ENCODE data around the gene AP4B1. TPM values are rescaled to one million over a fixed set of nuclear protein-coding genes. Genes with fewer than 3 reads are reported as not detected.
"Not testable (repeated sequence)": the region's sequence is repeated elsewhere in the genome, so short reads cannot be mapped to it uniquely, and the experiment has no call there.

Gene AP4B1
- polyA plus RNA-seq, 1 donor from 2014 or later = 178 TPM

DNA sequence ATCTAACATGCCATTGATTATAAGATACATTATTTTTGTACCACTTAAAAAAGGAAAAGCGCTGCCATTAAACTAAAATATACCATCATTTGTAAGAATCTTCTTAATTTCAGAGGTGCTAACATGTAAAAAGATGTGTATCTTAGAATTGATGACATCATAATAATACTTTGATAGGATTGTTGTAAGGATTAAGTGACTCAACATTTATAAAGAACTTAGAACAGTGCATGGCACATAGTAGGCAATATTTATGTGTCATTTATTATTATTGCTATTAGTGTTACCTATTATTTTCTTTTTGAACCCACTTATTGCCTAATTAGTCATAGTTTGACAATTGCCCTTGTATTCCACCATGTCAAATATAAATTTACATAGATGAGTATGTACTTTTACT, 46.3 kb upstream of the AP4B1 start:
- Histone ChIP-seq H3K9me3 (ENCODE audit: low read length) (no peaks in the 10 kb centered on the region), H3K27me3 (ENCODE audit: insufficient read depth, low read depth, low read length) (no peaks in the 10 kb centered on the region), H3K27ac (ENCODE audit: low read length) (no peak overlapping the region), H3K9me2 (ENCODE audit: insufficient read depth, low read length) (no peaks in the 10 kb centered on the region), H3K79me2 (replicated peaks; ENCODE audit: insufficient read depth, low read length) (no peaks in the 10 kb centered on the region), H2AFZ (ENCODE audit: low read depth, low read length) (no peak overlapping the region), H3K36me3 (ENCODE audit: insufficient read depth, low read length) (peaks cover 4% of the 10 kb centered on the region), H3F3A (ENCODE audit: insufficient read depth, low read length, poor library complexity, severe bottlenecking) (no peaks in the 10 kb centered on the region), H3K9ac (ENCODE audit: low read length) (no peak overlapping the region), H3K4me3 (ENCODE audit: low read length) (no peak overlapping the region), H3K4me2 (ENCODE audit: low read length) (no peak overlapping the region), H4K20me1 (ENCODE audit: insufficient read depth) (no peaks in the 10 kb centered on the region)
- TF ChIP-seq, protein P1, sequence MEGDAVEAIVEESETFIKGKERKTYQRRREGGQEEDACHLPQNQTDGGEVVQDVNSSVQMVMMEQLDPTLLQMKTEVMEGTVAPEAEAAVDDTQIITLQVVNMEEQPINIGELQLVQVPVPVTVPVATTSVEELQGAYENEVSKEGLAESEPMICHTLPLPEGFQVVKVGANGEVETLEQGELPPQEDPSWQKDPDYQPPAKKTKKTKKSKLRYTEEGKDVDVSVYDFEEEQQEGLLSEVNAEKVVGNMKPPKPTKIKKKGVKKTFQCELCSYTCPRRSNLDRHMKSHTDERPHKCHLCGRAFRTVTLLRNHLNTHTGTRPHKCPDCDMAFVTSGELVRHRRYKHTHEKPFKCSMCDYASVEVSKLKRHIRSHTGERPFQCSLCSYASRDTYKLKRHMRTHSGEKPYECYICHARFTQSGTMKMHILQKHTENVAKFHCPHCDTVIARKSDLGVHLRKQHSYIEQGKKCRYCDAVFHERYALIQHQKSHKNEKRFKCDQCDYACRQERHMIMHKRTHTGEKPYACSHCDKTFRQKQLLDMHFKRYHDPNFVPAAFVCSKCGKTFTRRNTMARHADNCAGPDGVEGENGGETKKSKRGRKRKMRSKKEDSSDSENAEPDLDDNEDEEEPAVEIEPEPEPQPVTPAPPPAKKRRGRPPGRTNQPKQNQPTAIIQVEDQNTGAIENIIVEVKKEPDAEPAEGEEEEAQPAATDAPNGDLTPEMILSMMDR (IDR thresholded peaks at IDR 0.05; ENCODE audit: poor library complexity, severe bottlenecking) = no peak
- TF ChIP-seq EZH2 (IDR thresholded peaks at IDR 0.05; ENCODE audit: borderline replicate concordance, insufficient read depth, low read length, poor library complexity, severe bottlenecking) (no peak), TAF1 (IDR thresholded peaks at IDR 0.05; ENCODE audit: low read depth) (no peak), EP300 (conservative IDR thresholded peaks at IDR 0.05; ENCODE audit: poor library complexity, severe bottlenecking) (no peak), SMC3 (conservative IDR thresholded peaks at IDR 0.05; ENCODE audit: poor library complexity) (no peak), RAD21 (conservative IDR thresholded peaks at IDR 0.05) (no peak)
- TF ChIP-seq, protein P2, sequence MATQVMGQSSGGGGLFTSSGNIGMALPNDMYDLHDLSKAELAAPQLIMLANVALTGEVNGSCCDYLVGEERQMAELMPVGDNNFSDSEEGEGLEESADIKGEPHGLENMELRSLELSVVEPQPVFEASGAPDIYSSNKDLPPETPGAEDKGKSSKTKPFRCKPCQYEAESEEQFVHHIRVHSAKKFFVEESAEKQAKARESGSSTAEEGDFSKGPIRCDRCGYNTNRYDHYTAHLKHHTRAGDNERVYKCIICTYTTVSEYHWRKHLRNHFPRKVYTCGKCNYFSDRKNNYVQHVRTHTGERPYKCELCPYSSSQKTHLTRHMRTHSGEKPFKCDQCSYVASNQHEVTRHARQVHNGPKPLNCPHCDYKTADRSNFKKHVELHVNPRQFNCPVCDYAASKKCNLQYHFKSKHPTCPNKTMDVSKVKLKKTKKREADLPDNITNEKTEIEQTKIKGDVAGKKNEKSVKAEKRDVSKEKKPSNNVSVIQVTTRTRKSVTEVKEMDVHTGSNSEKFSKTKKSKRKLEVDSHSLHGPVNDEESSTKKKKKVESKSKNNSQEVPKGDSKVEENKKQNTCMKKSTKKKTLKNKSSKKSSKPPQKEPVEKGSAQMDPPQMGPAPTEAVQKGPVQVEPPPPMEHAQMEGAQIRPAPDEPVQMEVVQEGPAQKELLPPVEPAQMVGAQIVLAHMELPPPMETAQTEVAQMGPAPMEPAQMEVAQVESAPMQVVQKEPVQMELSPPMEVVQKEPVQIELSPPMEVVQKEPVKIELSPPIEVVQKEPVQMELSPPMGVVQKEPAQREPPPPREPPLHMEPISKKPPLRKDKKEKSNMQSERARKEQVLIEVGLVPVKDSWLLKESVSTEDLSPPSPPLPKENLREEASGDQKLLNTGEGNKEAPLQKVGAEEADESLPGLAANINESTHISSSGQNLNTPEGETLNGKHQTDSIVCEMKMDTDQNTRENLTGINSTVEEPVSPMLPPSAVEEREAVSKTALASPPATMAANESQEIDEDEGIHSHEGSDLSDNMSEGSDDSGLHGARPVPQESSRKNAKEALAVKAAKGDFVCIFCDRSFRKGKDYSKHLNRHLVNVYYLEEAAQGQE (IDR thresholded peaks at IDR 0.05; ENCODE audit: borderline replicate concordance) = no peak

DNA sequence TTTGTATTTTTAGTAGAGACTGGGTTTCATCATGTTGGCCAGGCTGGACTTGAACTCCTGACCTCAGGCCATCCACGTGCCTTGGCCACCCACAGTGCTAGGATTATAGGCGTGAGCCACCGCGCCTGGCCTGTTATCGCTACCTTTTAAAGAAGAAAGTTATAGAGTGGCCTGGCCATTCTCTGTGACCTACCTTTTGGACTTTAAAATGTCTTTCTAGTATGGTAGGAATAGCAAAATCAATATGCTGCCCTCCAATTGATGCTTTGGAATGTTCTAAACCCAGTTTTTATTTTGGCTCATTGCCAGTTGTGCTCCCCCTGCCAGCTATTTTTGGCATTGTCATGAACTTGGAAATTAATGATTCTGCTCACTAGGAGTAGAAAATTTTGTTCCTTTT, 44.4 kb upstream of the AP4B1 start:
- H3K9me2 ChIP-seq (ENCODE audit: insufficient read depth, low read length) = no peaks in the 10 kb centered on the region
- H3F3A ChIP-seq (ENCODE audit: insufficient read depth, low read length, poor library complexity, severe bottlenecking) = no peaks in the 10 kb centered on the region
- peaks cover 6% of the 10 kb centered on the region for H3K79me2 ChIP-seq (replicated peaks; ENCODE audit: insufficient read depth, low read length)
- peaks cover 3% of the 10 kb centered on the region for H3K36me3 ChIP-seq (ENCODE audit: insufficient read depth, low read length)
- no peak overlapping the region for H2AFZ ChIP-seq (ENCODE audit: low read depth, low read length)
- H3K4me2 ChIP-seq (ENCODE audit: low read length) = no peak overlapping the region
- no peaks in the 10 kb centered on the region for H3K9me3 ChIP-seq (ENCODE audit: low read length)
- no peaks in the 10 kb centered on the region for H3K27me3 ChIP-seq (ENCODE audit: insufficient read depth, low read depth, low read length)
- no peak overlapping the region for H3K27ac ChIP-seq (ENCODE audit: low read length)
- no peak overlapping the region for H3K9ac ChIP-seq (ENCODE audit: low read length)
- H3K4me3 ChIP-seq (ENCODE audit: low read length) = no peak overlapping the region
- TF ChIP-seq EP300 (conservative IDR thresholded peaks at IDR 0.05; ENCODE audit: poor library complexity, severe bottlenecking) = no peak
- TF ChIP-seq, protein P2 (IDR thresholded peaks at IDR 0.05; ENCODE audit: borderline replicate concordance) = no peak
- no peak for TF ChIP-seq SMC3 (conservative IDR thresholded peaks at IDR 0.05; ENCODE audit: poor library complexity)
- no peak for TF ChIP-seq POLR2AphosphoS5 (IDR thresholded peaks at IDR 0.05)
- no peak for TF ChIP-seq MXI1 (conservative IDR thresholded peaks at IDR 0.05; ENCODE audit: poor library complexity, severe bottlenecking)
- TF ChIP-seq EZH2 (IDR thresholded peaks at IDR 0.05; ENCODE audit: borderline replicate concordance, insufficient read depth, low read length, poor library complexity, severe bottlenecking) = no peak
- no peaks in the 10 kb centered on the region for H4K20me1 ChIP-seq (ENCODE audit: insufficient read depth)

DNA sequence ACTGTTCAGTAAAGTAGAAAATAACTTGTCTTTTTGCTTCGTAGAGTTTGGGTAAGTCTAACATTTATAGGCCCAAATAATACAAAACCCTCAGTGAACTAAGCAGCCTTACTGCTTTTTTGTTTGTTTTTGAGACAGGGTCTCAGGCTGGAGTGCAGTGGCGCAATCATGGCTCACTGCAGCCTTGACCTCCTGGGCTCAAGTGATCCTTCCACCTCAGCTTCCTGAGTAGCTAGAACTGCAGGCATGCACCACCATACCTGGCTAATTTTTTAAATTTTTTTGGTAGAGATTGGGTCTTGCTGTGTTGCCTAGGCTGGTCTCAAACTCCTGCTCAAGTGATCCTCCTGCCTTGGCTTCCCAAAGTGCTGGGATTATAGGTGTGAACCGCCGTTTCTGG, 43.6 kb upstream of the AP4B1 start:
- H3K4me2 ChIP-seq (ENCODE audit: low read length); H3K27me3 ChIP-seq (ENCODE audit: insufficient read depth, low read depth, low read length); H3K9me3 ChIP-seq (ENCODE audit: low read length); H3K9me2 ChIP-seq (ENCODE audit: insufficient read depth, low read length); H3K9ac ChIP-seq (ENCODE audit: low read length); H3K36me3 ChIP-seq (ENCODE audit: insufficient read depth, low read length); H2AFZ ChIP-seq (ENCODE audit: low read depth, low read length); H3F3A ChIP-seq (ENCODE audit: insufficient read depth, low read length, poor library complexity, severe bottlenecking); H3K27ac ChIP-seq (ENCODE audit: low read length); H4K20me1 ChIP-seq (ENCODE audit: insufficient read depth); H3K4me3 ChIP-seq (ENCODE audit: low read length): not testable (repeated sequence)
- peaks cover 15% of the 10 kb centered on the region for H3K79me2 ChIP-seq (replicated peaks; ENCODE audit: insufficient read depth, low read length)

Data from neural cell (in vitro differentiated cells).